Kidney (tissue), 14 donors: ENCODE results near the gene KRTAP10-3. TPM values are rescaled to one million over a fixed set of nuclear protein-coding genes. Genes with fewer than 3 reads are reported as not detected.

Experiments
- DNase-seq, 5 donors: peaks; one replicate each; pipeline ENCODE4 v3.0.0-alpha.2; 2013 to 2020
- FAIRE-seq: peaks from 2 replicates; lab custom pipeline; 2012; peaks lifted over from hg19 to GRCh38; lab: Jason Lieb, UNC
- H3K27ac ChIP-seq, 2 donors: one replicate each; pipeline ENCODE4 v1.7.0; 2013; ENCODE audit warnings: low read depth in 2 of 2, low read length in 2 of 2, inconsistent platforms in 1 of 2
- H3K27me3 ChIP-seq: one replicate; pipeline ENCODE4 v1.7.1; 2013; ENCODE audit warnings: low read length, inconsistent platforms; ENCODE audit not compliant: control insufficient read depth, insufficient read depth
- H3K36me3 ChIP-seq, 3 donors: one replicate each; pipeline versions ENCODE4 v1.7.0 to v1.7.1; 2013; ENCODE audit warnings: low read length in 3 of 3, control low read depth in 1 of 3, inconsistent platforms in 1 of 3; ENCODE audit not compliant: insufficient read depth in 3 of 3, control insufficient read depth in 2 of 3
- H3K4me1 ChIP-seq, 3 donors: one replicate each; pipeline versions ENCODE4 v1.7.0 to v1.7.1; 2013; ENCODE audit warnings: low read length in 3 of 3, inconsistent platforms in 1 of 3, low read depth in 1 of 3; ENCODE audit not compliant: control insufficient read depth in 2 of 3, insufficient read depth in 2 of 3
- H3K4me3 ChIP-seq, 3 donors: one replicate each; pipeline versions ENCODE4 v1.7.0 to v1.8.1; 2013; ENCODE audit warnings: low read length in 3 of 3, control low read depth in 1 of 3, inconsistent platforms in 1 of 3
- H3K9ac ChIP-seq, 3 donors: one replicate each; pipeline versions ENCODE4 v1.7.0 to v1.7.1; 2013; ENCODE audit warnings: low read length in 3 of 3, control low read depth in 1 of 3, inconsistent platforms in 1 of 3
- H3K9me3 ChIP-seq, 3 donors: one replicate each; pipeline versions ENCODE4 v1.7.0 to v1.7.1; 2013; ENCODE audit warnings: low read length in 3 of 3, control low read depth in 1 of 3, inconsistent platforms in 1 of 3; ENCODE audit not compliant: control insufficient read depth in 2 of 3, insufficient read depth in 1 of 3
- CTCF ChIP-seq: IDR thresholded peaks from 3 replicates; pipeline ENCODE4 v1.5.1; 2012; ENCODE audit warnings: mild to moderate bottlenecking, moderate library complexity, borderline replicate concordance; ENCODE audit not compliant: insufficient read depth; ENCODE audit errors: extremely low read depth
- intact Hi-C: fragments of 100-400 bp; cut with DNase I; formaldehyde crosslinking; loops from one replicate; pipeline ENCODE4 v1.11.1; 2022
- polyA plus RNA-seq: library from polyadenylated mRNA; stranded (reverse); fragments of 350-450 nt; fragmentation: Illumina TruSeq; extraction: RNeasy Lipid Tissue Mini Kit (QIAGEN cat#74804); gene quantifications from one replicate; pipeline ENCODE4 v1.2.3, GENCODE V29; 2014; ENCODE audit warnings: low read depth, low replicate concordance; ENCODE audit not compliant: insufficient read depth
- total RNA-seq: library from RNA; stranded (reverse); fragmentation: NEBNext Ultra II Directional; extraction: Animal tissue kit (Norgen Biotek cat#: 25700); gene quantifications from one replicate; pipeline ENCODE4 v1.2.1, GENCODE V29; 2021
- donor health status: control.
- donor health status: control.
- donor health status: control.
- donor health status: control.
- donor health status: control.
- donor health status: DM: yes; HTN: yes; CAD: no.
- donor health status: Normal renal cell carcinoma (clear cell type).

The KRTAP10-3 gene
- total and polyA plus RNA-seq, 2 donors from 2014 or later, result not detected

- FAIRE-seq, result no peak
- Histone ChIP-seq H3K4me1 (peaks cover 0 to 6% (median 0%) of the 10 kb centered on the region in 3 donors), H3K27me3 (no peaks in the 10 kb centered on the region), H3K9me3 (no peaks in the 10 kb centered on the region), H3K27ac (no peak overlapping the region), H3K36me3 (peaks cover 0 to 2% (median 0%) of the 10 kb centered on the region in 3 donors), H3K9ac (no peak overlapping the region), H3K4me3 (peak overlapping the region in 2 of 3 donors; percentile 1 to 2)
- peak; percentile 90 for TF ChIP-seq CTCF
- intact Hi-C loops, result no loop called here
- peak; percentile 85 to 91 (median 87) for DNase-seq
Observed at GRCh38 chr21:44510508-44511218, 47.9 kb downstream of the KRTAP10-3 start.

- intact Hi-C loops, result no loop called here
- H3K4me1 ChIP-seq, result peaks cover 0 to 6% (median 0%) of the 10 kb centered on the region in 3 donors
- no peak overlapping the region for H3K9ac ChIP-seq
- FAIRE-seq, result no peak
- DNase-seq, result no peak
- peaks cover 0 to 2% (median 0%) of the 10 kb centered on the region in 3 donors for H3K36me3 ChIP-seq
- H3K9me3 ChIP-seq, result no peaks in the 10 kb centered on the region
- H3K27me3 ChIP-seq, result no peaks in the 10 kb centered on the region
- H3K4me3 ChIP-seq, result no peak overlapping the region
- no peak for TF ChIP-seq CTCF
- no peak overlapping the region for H3K27ac ChIP-seq
Observed at GRCh38 chr21:44510109-44510507, 48.5 kb downstream of the KRTAP10-3 start.

GRCh38 chr21:44509539-44509938 lies 49.1 kb downstream of the KRTAP10-3 start:
- TF ChIP-seq CTCF, result no peak
- FAIRE-seq, result no peak
- no peaks in the 10 kb centered on the region for H3K27me3 ChIP-seq
- intact Hi-C loops, result no loop called here
- H3K36me3 ChIP-seq, result peaks cover 0 to 2% (median 0%) of the 10 kb centered on the region in 3 donors
- no peak overlapping the region for H3K9ac ChIP-seq
- H3K4me3 ChIP-seq, result no peak overlapping the region
- H3K9me3 ChIP-seq, result no peaks in the 10 kb centered on the region
- peak in 1 of 5 donors; percentile 63 for DNase-seq
- H3K4me1 ChIP-seq, result peaks cover 0 to 6% (median 0%) of the 10 kb centered on the region in 3 donors
- no peak overlapping the region for H3K27ac ChIP-seq
